Lung (tissue), 12 donors: ENCODE measurements around the gene RPL10A. TPM values are rescaled to one million over a fixed set of nuclear protein-coding genes. Genes with fewer than 3 reads are reported as not detected.

ENCODE experiments used
- ATAC-seq: fragments of 200-7000 bp; cut with Tn5 transposase; one replicate; pipeline ENCODE4 v1.9.1; 2020; ENCODE audit warnings: moderate number of reproducible peaks; ENCODE audit not compliant: insufficient read depth, low FRiP score
- DNase-seq, 3 donors: peaks; one replicate each; pipeline ENCODE4 v3.0.0-alpha.2; 2013 to 2017
- H3K27ac ChIP-seq, 2 donors: one replicate each; pipeline ENCODE4 v1.5.1; 2013; ENCODE audit warnings: mild to moderate bottlenecking in 2 of 2, moderate library complexity in 2 of 2, control low read depth in 1 of 2, inconsistent platforms in 1 of 2, low read depth in 1 of 2, low read length in 1 of 2
- H3K27me3 ChIP-seq, 3 donors: one replicate each; pipeline ENCODE4 v1.5.1; 2013; ENCODE audit warnings: low read length in 2 of 3; ENCODE audit not compliant: control insufficient read depth in 3 of 3, insufficient read depth in 3 of 3
- H3K36me3 ChIP-seq, 4 donors: one replicate each; pipeline ENCODE4 v1.5.1; 2013; ENCODE audit warnings: low read length in 4 of 4, mild to moderate bottlenecking in 1 of 4, moderate library complexity in 1 of 4; ENCODE audit not compliant: control insufficient read depth in 4 of 4, insufficient read depth in 4 of 4
- H3K4me1 ChIP-seq, 5 donors: one replicate each; pipeline ENCODE4 v1.5.1; 2013; ENCODE audit warnings: low read length in 5 of 5, mild to moderate bottlenecking in 2 of 5, moderate library complexity in 1 of 5; ENCODE audit not compliant: control insufficient read depth in 5 of 5, insufficient read depth in 5 of 5
- H3K4me3 ChIP-seq: one replicate; pipeline ENCODE4 v1.5.1; 2013; ENCODE audit warnings: mild to moderate bottlenecking, control low read depth, moderate library complexity
- H3K9ac ChIP-seq, 2 donors: one replicate each; pipeline ENCODE4 v1.5.1; 2013; ENCODE audit warnings: low read length in 2 of 2, control low read depth in 1 of 2; ENCODE audit not compliant: insufficient read depth in 1 of 2
- H3K9me3 ChIP-seq, 4 donors: one replicate each; pipeline ENCODE4 v1.5.1; 2013; ENCODE audit warnings: low read length in 3 of 4, mild to moderate bottlenecking in 1 of 4, moderate library complexity in 1 of 4; ENCODE audit not compliant: control insufficient read depth in 4 of 4, insufficient read depth in 3 of 4
- WGBS, 2 donors: extraction: QIAGEN DNeasy Blood & Tissue Kit; methylation state at CpG; one replicate each; pipeline ENCODE4 v1.1.7; 2013; 5-methylcytosine and 5-hydroxymethylcytosine counted together
- polyA plus RNA-seq, 2 donors: library from polyadenylated mRNA; stranded (reverse); fragments of 200-250 nt; gene quantifications; one replicate each; pipeline ENCODE4 v1.2.1, GENCODE V29; 2013
- total RNA-seq, 2 donors: library from RNA; depleted of rRNA in 1 of 2; stranded (reverse); fragments of >200 nt in 1 of 2; gene quantifications; one replicate each; pipeline ENCODE4 v1.2.1, GENCODE V29; 2014 to 2021
- TF ChIP-seq, protein P1 (sequence below): IDR thresholded peaks from 2 replicates; pipeline ENCODE4 v1.5.1; 2012; ENCODE audit warnings: mild to moderate bottlenecking; ENCODE audit errors: control extremely low read depth, extremely low read depth
- donor health status: control.
- donor health status: control.
- donor health status: Bipolar disorder and iron deficiency.
- donor health status: healthy.
- donor health status: DM: yes; HTN: yes; CAD: no.

The RPL10A gene
- total and polyA plus RNA-seq, 4 donors, result 986 to 1,885 (median 1,426) TPM

DNA sequence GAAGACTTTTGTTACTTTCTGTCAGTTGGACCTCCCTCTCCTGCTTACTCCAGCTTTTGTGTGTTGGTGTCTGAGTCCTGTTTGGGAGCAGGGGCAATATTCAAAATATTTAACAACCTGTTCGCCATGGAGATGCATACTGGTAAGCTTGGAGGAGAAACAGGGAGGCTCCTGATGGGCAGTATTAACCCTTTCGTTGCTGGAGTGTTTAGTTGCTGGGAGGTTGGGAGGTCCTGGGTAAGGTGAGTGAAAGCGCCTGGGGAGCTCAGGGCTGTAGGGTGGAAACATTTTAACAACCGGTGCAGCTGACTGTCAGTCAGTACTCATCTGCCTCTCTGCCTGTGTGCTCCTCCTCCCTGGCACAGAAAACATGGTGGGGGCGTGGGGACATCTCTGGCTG lies 40.3 kb downstream of the RPL10A start:
- H3K4me1 ChIP-seq, result peaks cover 0 to 16% (median 4%) of the 10 kb centered on the region in 5 donors
- no peak overlapping the region for H3K9ac ChIP-seq
- H3K4me3 ChIP-seq, result no peak overlapping the region
- 71 to 73% methylated on average over 5 of the region's 5 CpGs for WGBS, 2 donors
- TF ChIP-seq, protein P1, sequence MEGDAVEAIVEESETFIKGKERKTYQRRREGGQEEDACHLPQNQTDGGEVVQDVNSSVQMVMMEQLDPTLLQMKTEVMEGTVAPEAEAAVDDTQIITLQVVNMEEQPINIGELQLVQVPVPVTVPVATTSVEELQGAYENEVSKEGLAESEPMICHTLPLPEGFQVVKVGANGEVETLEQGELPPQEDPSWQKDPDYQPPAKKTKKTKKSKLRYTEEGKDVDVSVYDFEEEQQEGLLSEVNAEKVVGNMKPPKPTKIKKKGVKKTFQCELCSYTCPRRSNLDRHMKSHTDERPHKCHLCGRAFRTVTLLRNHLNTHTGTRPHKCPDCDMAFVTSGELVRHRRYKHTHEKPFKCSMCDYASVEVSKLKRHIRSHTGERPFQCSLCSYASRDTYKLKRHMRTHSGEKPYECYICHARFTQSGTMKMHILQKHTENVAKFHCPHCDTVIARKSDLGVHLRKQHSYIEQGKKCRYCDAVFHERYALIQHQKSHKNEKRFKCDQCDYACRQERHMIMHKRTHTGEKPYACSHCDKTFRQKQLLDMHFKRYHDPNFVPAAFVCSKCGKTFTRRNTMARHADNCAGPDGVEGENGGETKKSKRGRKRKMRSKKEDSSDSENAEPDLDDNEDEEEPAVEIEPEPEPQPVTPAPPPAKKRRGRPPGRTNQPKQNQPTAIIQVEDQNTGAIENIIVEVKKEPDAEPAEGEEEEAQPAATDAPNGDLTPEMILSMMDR, result no peak
- H3K36me3 ChIP-seq, result no peaks in the 10 kb centered on the region
- ATAC-seq (no peak), DNase-seq (no peak)
- H3K9me3 ChIP-seq, result no peaks in the 10 kb centered on the region
- no peaks in the 10 kb centered on the region for H3K27me3 ChIP-seq
- H3K27ac ChIP-seq, result no peak overlapping the region

DNA sequence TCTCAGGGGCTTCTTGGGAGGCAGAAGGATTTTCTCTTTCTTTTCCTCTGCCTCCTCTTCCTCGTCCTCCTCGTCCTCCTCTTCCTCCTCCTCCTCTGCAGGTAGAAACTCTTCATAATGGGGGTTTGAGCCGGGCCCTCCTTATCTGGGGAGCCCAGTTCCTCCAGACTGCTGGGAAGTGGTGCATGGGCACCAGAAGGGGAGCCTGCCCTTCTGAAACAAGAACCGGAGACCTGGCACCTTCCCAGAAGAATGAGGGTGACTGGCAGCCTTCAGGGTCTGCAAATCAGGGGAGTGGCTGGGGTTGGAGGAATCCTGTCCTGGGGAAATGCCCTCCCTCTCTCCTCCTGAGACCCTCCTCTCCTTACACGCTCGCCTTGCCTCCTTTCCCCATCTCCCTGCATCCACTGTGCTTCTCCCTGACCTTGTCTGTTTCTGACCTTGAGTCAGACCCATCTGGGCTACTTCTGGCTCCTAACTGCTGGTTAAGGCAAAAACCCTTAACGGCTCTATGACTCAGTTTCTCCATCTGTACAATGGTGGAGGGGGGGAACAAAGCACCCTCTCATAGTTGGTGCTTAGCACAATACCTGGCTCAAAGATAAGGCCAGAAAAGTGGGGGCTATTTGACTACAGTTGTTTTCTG lies 42.8 kb downstream of the RPL10A start:
- Histone ChIP-seq H3K27me3 (no peaks in the 10 kb centered on the region), H3K4me1 (peaks cover 0 to 16% (median 3%) of the 10 kb centered on the region in 5 donors), H3K27ac (no peak overlapping the region), H3K9ac (peak overlapping the region in 1 of 2 donors; percentile 67), H3K9me3 (no peaks in the 10 kb centered on the region), H3K36me3 (no peaks in the 10 kb centered on the region), H3K4me3 (no peak overlapping the region)
- WGBS, 2 donors, result 54 to 65% methylated on average over 7 of the region's 7 CpGs
- ATAC-seq (no peak), DNase-seq (no peak)
- TF ChIP-seq, protein P1, result no peak

DNA sequence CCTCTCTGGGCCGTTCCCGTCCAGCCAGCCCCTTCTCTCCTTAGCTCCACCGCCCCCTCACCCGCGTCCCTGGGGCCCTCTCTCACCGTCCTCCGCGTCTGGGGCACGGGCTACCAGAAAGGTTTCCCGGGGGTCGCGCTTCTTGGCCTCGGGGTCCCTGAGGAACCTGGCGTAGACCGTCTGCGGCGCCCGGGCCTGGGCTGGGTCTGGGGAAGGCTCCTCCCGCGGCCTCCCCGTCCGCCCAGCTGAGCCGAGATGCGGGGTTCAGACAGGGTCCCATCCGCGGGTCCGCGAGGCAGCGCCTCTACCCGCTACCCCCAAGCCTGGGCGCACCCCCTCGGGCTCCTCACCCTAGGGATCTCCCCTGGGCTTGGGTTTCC lies 43.4 kb downstream of the RPL10A start:
- 19% methylated on average over 30 to 32 of the region's 32 CpGs for WGBS, 2 donors
- TF ChIP-seq, protein P1, result no peak
- no peaks in the 10 kb centered on the region for H3K9me3 ChIP-seq
- H3K4me3 ChIP-seq, result no peak overlapping the region
- no peaks in the 10 kb centered on the region for H3K27me3 ChIP-seq
- no peak for DNase-seq
- peak overlapping the region; percentile 32 to 67 for H3K9ac ChIP-seq
- H3K4me1 ChIP-seq, result peaks cover 0 to 16% (median 3%) of the 10 kb centered on the region in 5 donors
- no peaks in the 10 kb centered on the region for H3K36me3 ChIP-seq
- no peak for ATAC-seq
- H3K27ac ChIP-seq, result no peak overlapping the region

GRCh38 chr6:35512006-35512405 lies 43.8 kb downstream of the RPL10A start:
- ATAC-seq, result no peak
- DNase-seq, result peak; percentile 23 to 59 (median 56)
- H3K4me3 ChIP-seq, result no peak overlapping the region
- no peak overlapping the region for H3K27ac ChIP-seq
- H3K36me3 ChIP-seq, result no peaks in the 10 kb centered on the region
- H3K9me3 ChIP-seq, result no peaks in the 10 kb centered on the region
- H3K4me1 ChIP-seq, result peaks cover 0 to 16% (median 3%) of the 10 kb centered on the region in 5 donors
- no peak overlapping the region for H3K9ac ChIP-seq
- H3K27me3 ChIP-seq, result no peaks in the 10 kb centered on the region
- 12 to 15% methylated on average over 14 to 26 of the region's 26 CpGs for WGBS, 2 donors
- TF ChIP-seq, protein P1, result no peak
